CD14-positive monocyte (primary cell): ENCODE results near the gene ADH6. TPM values are rescaled to one million over a fixed set of nuclear protein-coding genes. Genes with fewer than 3 reads are reported as not detected.

Source experiments
- DNase-seq, 3 donors: peaks; one replicate each; pipeline ENCODE4 v3.0.0-alpha.2; 2011 to 2022
- H2AFZ ChIP-seq: 2 replicates; pipeline ENCODE4 v1.6.0; 2012; ENCODE audit warnings: mild to moderate bottlenecking, low read depth, low read length, inconsistent platforms; ENCODE audit not compliant: insufficient read depth, poor library complexity, severe bottlenecking
- H3K27ac ChIP-seq, 2 donors: 1 replicate in 1 of 2; 2 replicates in 1 of 2; pipeline ENCODE4 v1.5.1; 2012 to 2013; ENCODE audit warnings: low read length in 2 of 2, control low read depth in 1 of 2, inconsistent platforms in 1 of 2, low read depth in 1 of 2, mild to moderate bottlenecking in 1 of 2
- H3K27me3 ChIP-seq, 2 donors: one replicate each; pipeline versions ENCODE4 v1.6.0 to v1.6.1; 2011 to 2013; ENCODE audit warnings: low read length in 2 of 2; ENCODE audit not compliant: control insufficient read depth in 2 of 2, insufficient read depth in 2 of 2
- H3K36me3 ChIP-seq, 2 donors: replicated peaks in 1 of 2; 1 replicate in 1 of 2; 2 replicates in 1 of 2; pipeline versions ENCODE4 v1.5.1 to v1.6.1; 2012 to 2013; ENCODE audit warnings: low read length in 2 of 2, control low read depth in 1 of 2, inconsistent platforms in 1 of 2, mild to moderate bottlenecking in 1 of 2; ENCODE audit not compliant: insufficient read depth in 2 of 2, control insufficient read depth in 1 of 2
- H3K4me1 ChIP-seq, 2 donors: 1 replicate in 1 of 2; 2 replicates in 1 of 2; pipeline versions ENCODE4 v1.5.1 to v1.6.1; 2012 to 2013; ENCODE audit warnings: low read length in 2 of 2, control low read depth in 1 of 2, inconsistent platforms in 1 of 2, mild to moderate bottlenecking in 1 of 2, moderate library complexity in 1 of 2; ENCODE audit not compliant: insufficient read depth in 2 of 2, control insufficient read depth in 1 of 2
- H3K4me2 ChIP-seq: replicated peaks from 2 replicates; pipeline ENCODE3; 2012; ENCODE audit warnings: low read length, moderate library complexity, mild to moderate bottlenecking; ENCODE audit not compliant: poor library complexity, severe bottlenecking; ENCODE audit errors: extremely low read depth
- H3K4me3 ChIP-seq, 3 experiments: fragments of 200-600 bp in 1 of 3; sonication (generic) in 1 of 3; replicated peaks in 1 of 3; 1 replicate in 2 of 3; 2 replicates in 1 of 3; pipeline ENCODE4 v1.5.1; 2011 to 2013; ENCODE audit warnings: low read length in 3 of 3, mild to moderate bottlenecking in 3 of 3, control low read depth in 2 of 3, low read depth in 2 of 3, inconsistent platforms in 1 of 3, moderate library complexity in 1 of 3
- H3K79me2 ChIP-seq: 2 replicates; pipeline ENCODE4 v1.6.0; 2012; ENCODE audit warnings: mild to moderate bottlenecking, control low read depth, inconsistent platforms, low read length, moderate library complexity; ENCODE audit not compliant: insufficient read depth
- H3K9ac ChIP-seq: 2 replicates; pipeline ENCODE4 v1.6.0; 2017; ENCODE audit warnings: low read length, mild to moderate bottlenecking; ENCODE audit not compliant: insufficient read depth, poor library complexity, severe bottlenecking
- H3K9me3 ChIP-seq, 2 donors: replicated peaks in 1 of 2; 1 replicate in 1 of 2; 2 replicates in 1 of 2; pipeline versions ENCODE4 v1.5.1 to v1.6.1; 2012 to 2013; ENCODE audit warnings: low read length in 2 of 2, control low read depth in 1 of 2; ENCODE audit not compliant: control insufficient read depth in 1 of 2, insufficient read depth in 1 of 2
- H4K20me1 ChIP-seq: 2 replicates; pipeline ENCODE4 v1.6.0; 2012; ENCODE audit warnings: mild to moderate bottlenecking, low read length, control low read depth, moderate library complexity; ENCODE audit not compliant: insufficient read depth
- H3K27ac Mint-ChIP-seq, 7 donors: one replicate each; pipeline ENCODE4 v1.8.0; 2020; ENCODE audit warnings: mild to moderate bottlenecking in 7 of 7, mixed read lengths in 7 of 7, moderate library complexity in 6 of 7, inconsistent platforms in 2 of 7
- H3K27me3 Mint-ChIP-seq, 3 donors: one replicate each; pipeline ENCODE4 v1.8.0; 2021 to 2022; ENCODE audit warnings: low read depth in 3 of 3, mild to moderate bottlenecking in 3 of 3, mixed read lengths in 3 of 3, moderate library complexity in 3 of 3, inconsistent platforms in 1 of 3
- H3K36me3 Mint-ChIP-seq, 2 donors: one replicate each; pipeline ENCODE4 v1.8.0; 2020; ENCODE audit warnings: mixed read lengths in 2 of 2, inconsistent platforms in 1 of 2, mild to moderate bottlenecking in 1 of 2
- H3K4me1 Mint-ChIP-seq: one replicate; pipeline ENCODE4 v1.8.0; 2020; ENCODE audit warnings: mild to moderate bottlenecking, mixed read lengths
- H3K4me3 Mint-ChIP-seq, 2 donors: one replicate each; pipeline ENCODE4 v1.8.0; 2020; ENCODE audit warnings: mild to moderate bottlenecking in 2 of 2, mixed read lengths in 2 of 2, moderate library complexity in 1 of 2
- H3K9me3 Mint-ChIP-seq, 7 donors: one replicate each; pipeline ENCODE4 v1.8.0; 2020 to 2022; ENCODE audit warnings: mixed read lengths in 7 of 7, mild to moderate bottlenecking in 6 of 7, moderate library complexity in 6 of 7, inconsistent platforms in 2 of 7
- WGBS: methylation state at CpG from one replicate; pipeline ENCODE4 v1.1.5; 2013; ENCODE audit warnings: missing lambda C conversion rate; ENCODE audit not compliant: insufficient coverage; 5-methylcytosine and 5-hydroxymethylcytosine counted together
- intact Hi-C, 2 donors: fragments of 100-400 bp; cut with micrococcal nuclease; formaldehyde crosslinking; loops; one replicate each; pipeline versions ENCODE4 v1.15.0 to v1.15.1; 2023
- polyA plus RNA-seq, 3 donors: library from polyadenylated mRNA; depleted of rRNA in 1 of 3; unstranded in 2 of 3; stranded (reverse) in 1 of 3; fragments of 300-500 nt in 2 of 3; fragments of >200 nt in 1 of 3; fragmentation: Illumina TruSeq in 2 of 3; gene quantifications; 1 replicate in 2 of 3; 2 replicates in 1 of 3; pipeline ENCODE4 v1.2.3, GENCODE V29; 2012 to 2021
- TF ChIP-seq, protein P1 (sequence below): fragments of 200-600 bp; IDR thresholded peaks from one replicate; pipeline ENCODE4 v1.8.0; 2022; ENCODE audit warnings: antibody characterized with exemption, mild to moderate bottlenecking

Gene ADH6
- polyA plus RNA-seq, 3 donors = not detected

- Mint-ChIP-seq H3K36me3 (no peaks in the 10 kb centered on the region), H3K9me3 (peaks cover 0 to 7% (median 3%) of the 10 kb centered on the region in 7 donors), H3K27me3 (peaks cover 0 to 1% (median 0%) of the 10 kb centered on the region in 3 donors), H3K4me1 (no peaks in the 10 kb centered on the region), H3K4me3 (no peak overlapping the region), H3K27ac (no peak overlapping the region)
- Histone ChIP-seq H3K36me3 (no peaks in the 10 kb centered on the region), H3K4me1 (no peaks in the 10 kb centered on the region), H3K27ac (no peak overlapping the region), H3K4me3 (no peak overlapping the region), H4K20me1 (no peaks in the 10 kb centered on the region), H2AFZ (no peak overlapping the region), H3K4me2 (no peak overlapping the region), H3K9me3 (peaks cover 4 to 11% of the 10 kb centered on the region in 2 donors), H3K27me3 (no peaks in the 10 kb centered on the region), H3K9ac (no peak overlapping the region), H3K79me2 (no peaks in the 10 kb centered on the region)
- intact Hi-C loops = no loop called here
- WGBS = no CpG with 5 or more reads among the region's 1 CpG
- TF ChIP-seq, protein P1, sequence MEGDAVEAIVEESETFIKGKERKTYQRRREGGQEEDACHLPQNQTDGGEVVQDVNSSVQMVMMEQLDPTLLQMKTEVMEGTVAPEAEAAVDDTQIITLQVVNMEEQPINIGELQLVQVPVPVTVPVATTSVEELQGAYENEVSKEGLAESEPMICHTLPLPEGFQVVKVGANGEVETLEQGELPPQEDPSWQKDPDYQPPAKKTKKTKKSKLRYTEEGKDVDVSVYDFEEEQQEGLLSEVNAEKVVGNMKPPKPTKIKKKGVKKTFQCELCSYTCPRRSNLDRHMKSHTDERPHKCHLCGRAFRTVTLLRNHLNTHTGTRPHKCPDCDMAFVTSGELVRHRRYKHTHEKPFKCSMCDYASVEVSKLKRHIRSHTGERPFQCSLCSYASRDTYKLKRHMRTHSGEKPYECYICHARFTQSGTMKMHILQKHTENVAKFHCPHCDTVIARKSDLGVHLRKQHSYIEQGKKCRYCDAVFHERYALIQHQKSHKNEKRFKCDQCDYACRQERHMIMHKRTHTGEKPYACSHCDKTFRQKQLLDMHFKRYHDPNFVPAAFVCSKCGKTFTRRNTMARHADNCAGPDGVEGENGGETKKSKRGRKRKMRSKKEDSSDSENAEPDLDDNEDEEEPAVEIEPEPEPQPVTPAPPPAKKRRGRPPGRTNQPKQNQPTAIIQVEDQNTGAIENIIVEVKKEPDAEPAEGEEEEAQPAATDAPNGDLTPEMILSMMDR = no peak
- no peak for DNase-seq
These were observed 62.1 kb downstream of the ADH6 start for GRCh38 chr4:99156992-99157391.

DNA sequence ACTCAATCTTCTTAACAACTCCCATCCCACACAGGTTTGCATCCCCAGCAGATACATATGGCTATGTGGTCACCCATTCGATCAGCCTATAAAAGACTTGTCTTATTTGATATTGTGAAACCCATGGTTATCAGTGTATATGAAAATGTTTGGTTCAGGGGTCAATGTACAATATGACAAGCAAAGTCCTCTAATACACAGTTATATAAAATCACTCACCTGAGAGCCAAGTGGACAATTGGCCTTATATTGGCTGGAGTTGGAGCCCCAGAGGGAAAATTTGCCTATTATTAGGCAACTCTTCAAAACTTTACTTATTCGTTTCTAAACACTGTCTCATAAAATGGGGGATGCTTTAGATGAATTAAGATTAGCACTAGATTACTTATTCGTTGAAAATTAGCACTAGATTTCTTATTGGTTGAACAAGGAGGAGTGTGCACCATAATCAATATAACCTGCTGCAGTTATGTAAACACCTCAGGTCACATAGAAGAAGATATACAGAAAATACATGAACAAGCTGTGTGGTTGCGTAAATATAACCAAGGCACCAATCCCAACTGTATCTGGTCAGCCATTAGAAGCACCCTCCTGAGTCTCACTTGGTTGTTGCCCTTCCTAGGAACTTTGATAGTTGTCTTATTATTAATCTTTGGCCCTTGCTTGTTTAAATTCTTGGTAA is 64.2 kb downstream of the ADH6 start:
- Histone ChIP-seq H3K9ac (no peak overlapping the region), H3K36me3 (no peaks in the 10 kb centered on the region), H3K27ac (no peak overlapping the region), H3K4me1 (no peaks in the 10 kb centered on the region), H3K4me3 (no peak overlapping the region), H4K20me1 (no peaks in the 10 kb centered on the region), H3K4me2 (no peak overlapping the region), H2AFZ (no peak overlapping the region), H3K9me3 (peaks cover 8 to 29% of the 10 kb centered on the region in 2 donors), H3K79me2 (no peaks in the 10 kb centered on the region), H3K27me3 (no peaks in the 10 kb centered on the region)
- Mint-ChIP-seq H3K36me3 (no peaks in the 10 kb centered on the region), H3K27me3 (peaks cover 0 to 1% (median 0%) of the 10 kb centered on the region in 3 donors), H3K4me1 (no peaks in the 10 kb centered on the region), H3K9me3 (peaks cover 3 to 13% (median 10%) of the 10 kb centered on the region in 7 donors), H3K4me3 (no peak overlapping the region), H3K27ac (no peak overlapping the region)
- WGBS = no CpG with 5 or more reads among the region's 4 CpGs
- no peak for DNase-seq
- TF ChIP-seq, protein P1 = no peak
- intact Hi-C loops = no loop called here

Other genes with a start within 250 kb of the ADH6 start
- 10 to 100 TPM; 15.9 to 21.7 (median 20.6) TPM for gene METAP1, start 223.5 kb downstream of the ADH6 start, polyA plus RNA-seq
- gene ADH5, start 130.5 kb downstream of the ADH6 start, polyA plus RNA-seq = 10 to 100 TPM; 31.7 to 93.5 (median 79.3) TPM
- not detected for gene ADH4, start 74.9 kb downstream of the ADH6 start, polyA plus RNA-seq
- gene ADH1A, start 71.7 kb upstream of the ADH6 start, polyA plus RNA-seq = not detected
- not detected for gene ADH1B, start 102.2 kb upstream of the ADH6 start, polyA plus RNA-seq
- gene ADH1C, start 133.5 kb upstream of the ADH6 start, polyA plus RNA-seq = not detected
- not detected for gene ADH7, start 216.1 kb upstream of the ADH6 start, polyA plus RNA-seq